Keratinocyte (primary cell): Measurements from ENCODE around the gene KCTD17.

Experiments used
- CTCF ChIP-seq, 3 experiments: IDR thresholded peaks in 1 of 3; conservative IDR thresholded peaks in 1 of 3; optimal IDR thresholded peaks in 1 of 3; 2 replicates in 2 of 3; 3 replicates in 1 of 3; pipeline versions ENCODE3 to v1.5.1; 2011; ENCODE audit warnings: low read length in 3 of 3, mild to moderate bottlenecking in 3 of 3, moderate library complexity in 2 of 3, control low read depth in 1 of 3, inconsistent platforms in 1 of 3; ENCODE audit not compliant: insufficient read depth in 2 of 3; ENCODE audit errors: extremely low read depth in 1 of 3
- EZH2 ChIP-seq: IDR thresholded peaks from one replicate; pipeline ENCODE4 v1.6.1; 2012; ENCODE audit warnings: inconsistent platforms, mild to moderate bottlenecking, low read length, moderate library complexity

DNA sequence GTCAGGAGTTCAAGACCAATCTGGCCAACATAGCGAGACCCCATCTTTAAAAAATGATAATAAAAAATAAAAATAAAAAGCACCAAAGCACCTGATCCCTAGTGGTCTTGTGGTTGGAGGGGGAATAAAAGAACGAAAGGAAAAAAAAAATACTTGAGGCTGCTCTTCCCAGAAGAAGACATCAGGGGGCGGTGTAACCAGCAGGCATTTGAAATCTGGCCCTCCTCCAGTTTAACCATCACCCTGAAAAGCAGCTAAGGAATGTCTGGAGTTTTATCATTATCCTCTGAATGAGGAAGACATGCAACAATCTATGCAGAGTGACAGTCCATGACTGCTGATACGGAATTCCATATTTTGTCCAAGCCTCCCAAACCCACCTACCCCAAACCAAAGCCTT, 5.6 kb upstream of the KCTD17 start:
- peak; percentile 54 to 72 (median 56) for TF ChIP-seq CTCF (optimal IDR thresholded peaks at IDR 0.05 in 1 of 3, IDR thresholded peaks at IDR 0.05 in 1 of 3, conservative IDR thresholded peaks at IDR 0.05 in 1 of 3; ENCODE audit: extremely low read depth in 1 of 3, insufficient read depth in 2 of 3, low read length in 3 of 3)
- no peak for TF ChIP-seq EZH2
